ENCODE data around the gene LRP5. TPM values are rescaled to one million over a fixed set of nuclear protein-coding genes. Genes with fewer than 3 reads are reported as not detected.

Gene LRP5
- total RNA-seq, 1 experiment from 2014 or later = 55.2 TPM

GRCh38 chr11:68439355-68440065, 127.1 kb downstream of the LRP5 start:
- DNase-seq (ENCODE audit: low read depth, low spot score) (no peak), ATAC-seq (no peak)
- intact Hi-C loops (cut with micrococcal nuclease) = no loop called here
- no peak overlapping the region for H3K4me3 ChIP-seq (replicated peaks in 1 of 2; ENCODE audit: low read depth in 1 of 2, low read length in 2 of 2)
- H3K4me1 ChIP-seq (ENCODE audit: control insufficient read depth in 1 of 2, insufficient read depth in 2 of 2, low read length in 2 of 2) = peaks cover 0 to 15% of the 10 kb centered on the region in 2 experiments; a peak in 2 of 4 replicates
- no peaks in the 10 kb centered on the region for H3K27me3 ChIP-seq (ENCODE audit: insufficient read depth, low read length)
- no peak overlapping the region for H2AFZ ChIP-seq (ENCODE audit: low read depth, low read length, poor library complexity, severe bottlenecking)
- no peaks in the 10 kb centered on the region for H3K79me2 ChIP-seq (ENCODE audit: insufficient read depth, low read length)
- RAD21 ChIA-PET (ENCODE audit: low non-redundant PET in 1 of 2, low total read pairs in 2 of 2, uncharacterized antibody in 2 of 2, unreplicated experiment in 2 of 2) = no interaction called here
- H3K9ac ChIP-seq (ENCODE audit: low read length) = no peak overlapping the region
- peaks cover 3% of the 10 kb centered on the region in 2 experiments; a peak in 2 of 4 replicates for H3K36me3 ChIP-seq (ENCODE audit: control insufficient read depth in 1 of 2, insufficient read depth in 2 of 2, low read length in 2 of 2)
- CTCF ChIA-PET = no interaction called here
- BruUV-seq (replicated peaks) = no TSS peak
- no peaks in the 10 kb centered on the region for H4K20me1 ChIP-seq (ENCODE audit: insufficient read depth)
- no peak for TF ChIP-seq POLR2AphosphoS5 (IDR thresholded peaks at IDR 0.05; ENCODE audit: low read depth, low read length)
- TF ChIP-seq SRF (IDR thresholded peaks at IDR 0.05; ENCODE audit: low read depth) = no peak
- TF ChIP-seq EZH2phosphoT487 (IDR thresholded peaks at IDR 0.05; ENCODE audit: borderline replicate concordance) = no peak
- TF ChIP-seq JUND (IDR thresholded peaks at IDR 0.05) = no peak
- TF ChIP-seq CTCF (IDR thresholded peaks at IDR 0.05 in 2 of 3, conservative IDR thresholded peaks at IDR 0.05 in 1 of 3; ENCODE audit: borderline replicate concordance in 1 of 3, insufficient read depth in 1 of 3, low read depth in 2 of 3, low read length in 2 of 3) = no peak
- no peak for TF ChIP-seq REST (IDR thresholded peaks at IDR 0.05; ENCODE audit: low read depth)
- no peak for TF ChIP-seq ATF3 (IDR thresholded peaks at IDR 0.05)
- no peak for TF ChIP-seq SIN3A (IDR thresholded peaks at IDR 0.05; ENCODE audit: low read depth)
- no peak for TF ChIP-seq EGR1 (IDR thresholded peaks at IDR 0.05; ENCODE audit: low read depth)
- no peak for TF ChIP-seq SP1 (IDR thresholded peaks at IDR 0.05; ENCODE audit: low read depth)
- no peak for TF ChIP-seq RAD21 (IDR thresholded peaks at IDR 0.05; ENCODE audit: low read depth)
- TF ChIP-seq ZNF274 (IDR thresholded peaks at IDR 0.05; ENCODE audit: low read depth, low read length) = no peak
- H3K9me3 ChIP-seq (ENCODE audit: control insufficient read depth in 1 of 2, insufficient read depth in 1 of 2, low read depth in 1 of 2, low read length in 2 of 2) = no peaks in the 10 kb centered on the region
- H3K27ac ChIP-seq (ENCODE audit: low read depth, low read length) = no peak overlapping the region
- POLR2A ChIA-PET = no interaction called here
- no peaks in the 10 kb centered on the region for H3K9me2 ChIP-seq (ENCODE audit: insufficient read depth)
- no peak overlapping the region for H3K4me2 ChIP-seq (ENCODE audit: low read length)

All from HCT116 (cell line).